Adrenal gland (tissue), 12 donors: Measurements from ENCODE around the gene TLE3. TPM values are rescaled to one million over a fixed set of nuclear protein-coding genes. Genes with fewer than 3 reads are reported as not detected.

Experiments used
- DNase-seq, 7 donors: peaks; one replicate each; pipeline ENCODE4 v3.0.0-alpha.2; 2019 to 2020
- H3K27ac ChIP-seq, 5 donors: fragments of 200-600 bp; sonication (generic) in 4 of 5; 1 replicate in 3 of 5; 2 replicates in 2 of 5; pipeline versions ENCODE4 v1.5.1 to v1.8.0; 2016 to 2020; ENCODE audit warnings: mild to moderate bottlenecking in 1 of 5
- H3K27me3 ChIP-seq: fragments of 200-600 bp; 2 replicates; pipeline ENCODE4 v1.8.0; 2021
- H3K36me3 ChIP-seq, 2 donors: fragments of 200-600 bp; replicated peaks in 1 of 2; 1 replicate in 1 of 2; 2 replicates in 1 of 2; pipeline versions ENCODE4 v1.5.1 to v1.8.0; 2018 to 2022
- H3K4me1 ChIP-seq, 2 donors: fragments of 200-600 bp; replicated peaks in 1 of 2; 1 replicate in 1 of 2; 2 replicates in 1 of 2; pipeline versions ENCODE4 v1.5.1 to v1.8.0; 2018 to 2021
- H3K4me3 ChIP-seq, 4 donors: fragments of 200-600 bp; sonication (generic) in 3 of 4; one replicate each; pipeline ENCODE4 v1.5.1; 2016 to 2018
- H3K9me3 ChIP-seq, 3 donors: fragments of 200-600 bp; sonication (generic) in 1 of 3; replicated peaks in 1 of 3; 1 replicate in 2 of 3; 2 replicates in 1 of 3; pipeline versions ENCODE4 v1.5.1 to v1.8.0; 2016 to 2021
- POLR2A ChIP-seq, 2 donors: fragments of 450-650 bp; IDR thresholded peaks; one replicate each; pipeline ENCODE4 v1.6.1; 2017; ENCODE audit warnings: antibody characterized with exemption in 2 of 2, mild to moderate bottlenecking in 2 of 2, moderate library complexity in 1 of 2
- WGBS, 4 donors: extraction: QIAGEN DNeasy Blood & Tissue Kit in 2 of 4; methylation state at CpG; one replicate each; pipeline versions ENCODE4 v1.1.5 to v1.1.7; 2013 to 2017; 5-methylcytosine and 5-hydroxymethylcytosine counted together
- intact Hi-C, 2 donors: fragments of 100-400 bp; cut with DNase I; formaldehyde crosslinking; loops; one replicate each; pipeline versions ENCODE4 v1.14.1 to v1.15.0; 2022 to 2023
- polyA plus RNA-seq, 3 donors: library from polyadenylated mRNA; stranded (reverse); fragments of 200-250 nt in 2 of 3; fragments of 350-450 nt in 1 of 3; fragmentation: Illumina TruSeq in 1 of 3; extraction: RNeasy Lipid Tissue Mini Kit (QIAGEN cat#74804) in 1 of 3; gene quantifications; one replicate each; pipeline ENCODE4 v1.2.3, GENCODE V29; 2013 to 2014
- total RNA-seq, 9 donors: library from RNA; depleted of rRNA in 4 of 9; stranded (reverse); fragments of >200 nt in 4 of 9; fragments of 120-200 nt in 1 of 9; fragmentation: NEBNext Ultra II Directional in 1 of 9; extraction: Animal tissue kit (Norgen Biotek cat#: 25700) in 1 of 9; gene quantifications; one replicate each; pipeline versions ENCODE4 v1.1.0 to v1.2.4, GENCODE V29; 2013 to 2023
- TF ChIP-seq, protein P1 (sequence below), 6 experiments: fragments of 450-650 bp in 4 of 6; fragments of 200-600 bp in 2 of 6; sonication (generic) in 1 of 6; IDR thresholded peaks; 1 replicate in 5 of 6; 2 replicates in 1 of 6; pipeline versions ENCODE4 v1.5.1 to v1.8.0; 2016 to 2021; ENCODE audit warnings: antibody characterized with exemption in 6 of 6, mild to moderate bottlenecking in 2 of 6, moderate library complexity in 1 of 6
- donor health status: healthy with polysubstance abuse.
- donor health status: Bipolar disorder and iron deficiency.
- donor health status: DM: yes; HTN: yes; CAD: no.
- donor health status: DM: no; HTN: no; CAD: no.
- donor health status: DM: no; HTN: no; CAD: no.
- donor health status: DM: yes; HTN: yes; CAD: no.

The TLE3 gene
- total and polyA plus RNA-seq, 12 donors = 1.6 to 73.3 (median 28.1) TPM

DNA sequence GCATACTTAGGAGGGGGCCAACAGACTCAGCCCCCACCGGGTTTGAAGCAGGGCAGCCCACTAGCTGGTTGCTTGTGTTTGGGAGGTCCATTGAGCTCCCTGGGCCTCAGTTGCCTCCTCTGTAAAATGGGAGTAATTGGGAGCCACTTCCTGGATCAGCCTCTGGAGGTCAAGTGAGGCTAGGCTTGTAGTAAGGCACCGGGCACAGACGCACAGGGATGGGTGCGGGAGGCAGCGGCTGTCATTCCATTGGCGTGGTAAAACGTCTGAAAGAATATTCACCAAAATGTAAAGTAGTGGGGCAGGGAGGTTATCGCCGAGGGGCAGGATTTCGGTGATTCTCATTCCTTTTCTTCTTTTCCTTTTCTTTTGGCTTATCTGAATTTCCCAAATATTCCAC lies 64.6 kb downstream of the TLE3 start:
- no peak for TF ChIP-seq POLR2A (IDR thresholded peaks at IDR 0.05)
- TF ChIP-seq, protein P1, sequence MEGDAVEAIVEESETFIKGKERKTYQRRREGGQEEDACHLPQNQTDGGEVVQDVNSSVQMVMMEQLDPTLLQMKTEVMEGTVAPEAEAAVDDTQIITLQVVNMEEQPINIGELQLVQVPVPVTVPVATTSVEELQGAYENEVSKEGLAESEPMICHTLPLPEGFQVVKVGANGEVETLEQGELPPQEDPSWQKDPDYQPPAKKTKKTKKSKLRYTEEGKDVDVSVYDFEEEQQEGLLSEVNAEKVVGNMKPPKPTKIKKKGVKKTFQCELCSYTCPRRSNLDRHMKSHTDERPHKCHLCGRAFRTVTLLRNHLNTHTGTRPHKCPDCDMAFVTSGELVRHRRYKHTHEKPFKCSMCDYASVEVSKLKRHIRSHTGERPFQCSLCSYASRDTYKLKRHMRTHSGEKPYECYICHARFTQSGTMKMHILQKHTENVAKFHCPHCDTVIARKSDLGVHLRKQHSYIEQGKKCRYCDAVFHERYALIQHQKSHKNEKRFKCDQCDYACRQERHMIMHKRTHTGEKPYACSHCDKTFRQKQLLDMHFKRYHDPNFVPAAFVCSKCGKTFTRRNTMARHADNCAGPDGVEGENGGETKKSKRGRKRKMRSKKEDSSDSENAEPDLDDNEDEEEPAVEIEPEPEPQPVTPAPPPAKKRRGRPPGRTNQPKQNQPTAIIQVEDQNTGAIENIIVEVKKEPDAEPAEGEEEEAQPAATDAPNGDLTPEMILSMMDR (IDR thresholded peaks at IDR 0.05) = no peak
- intact Hi-C loops = no loop called here
- no peak overlapping the region for H3K4me3 ChIP-seq
- H3K36me3 ChIP-seq = no peaks in the 10 kb centered on the region
- no peaks in the 10 kb centered on the region for H3K9me3 ChIP-seq
- no peak for DNase-seq
- WGBS, 4 donors = 37 to 66% (median 48%) methylated on average over 10 of the region's 10 CpGs
- H3K27me3 ChIP-seq = peaks cover 29% of the 10 kb centered on the region
- H3K27ac ChIP-seq = no peak overlapping the region
- peaks cover 5 to 6% of the 10 kb centered on the region in 2 donors for H3K4me1 ChIP-seq

DNA sequence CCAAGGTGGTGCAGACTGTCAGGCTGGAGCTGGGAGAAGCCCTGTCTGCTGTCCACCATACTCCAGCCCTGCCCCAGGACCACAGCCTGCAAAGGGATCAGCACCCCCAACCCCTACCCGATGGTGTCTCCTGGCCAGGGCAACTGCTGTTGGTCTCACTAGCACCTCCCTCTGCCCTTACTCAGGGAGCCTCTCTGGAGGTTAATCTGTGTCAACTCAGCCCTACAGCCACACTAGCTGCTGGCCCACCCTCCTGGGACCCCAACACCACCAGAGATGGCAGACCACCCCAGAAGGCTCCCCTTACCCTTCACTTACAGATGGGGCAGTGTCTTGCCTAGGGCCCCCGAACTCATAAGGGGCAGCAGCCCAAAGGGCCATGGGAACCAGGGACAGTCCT lies 65.2 kb downstream of the TLE3 start:
- H3K4me3 ChIP-seq = no peak overlapping the region
- peaks cover 5 to 6% of the 10 kb centered on the region in 2 donors for H3K4me1 ChIP-seq
- intact Hi-C loops = no loop called here
- 53 to 84% (median 63%) methylated on average over 2 of the region's 2 CpGs; no CpG with 5 or more reads in 1 of the 4 donors for WGBS, 4 donors
- no peaks in the 10 kb centered on the region for H3K9me3 ChIP-seq
- peaks cover 29% of the 10 kb centered on the region for H3K27me3 ChIP-seq
- TF ChIP-seq POLR2A (IDR thresholded peaks at IDR 0.05) = no peak
- TF ChIP-seq, protein P1 (IDR thresholded peaks at IDR 0.05) = no peak
- DNase-seq = no peak
- no peak overlapping the region for H3K27ac ChIP-seq
- no peaks in the 10 kb centered on the region for H3K36me3 ChIP-seq

DNA sequence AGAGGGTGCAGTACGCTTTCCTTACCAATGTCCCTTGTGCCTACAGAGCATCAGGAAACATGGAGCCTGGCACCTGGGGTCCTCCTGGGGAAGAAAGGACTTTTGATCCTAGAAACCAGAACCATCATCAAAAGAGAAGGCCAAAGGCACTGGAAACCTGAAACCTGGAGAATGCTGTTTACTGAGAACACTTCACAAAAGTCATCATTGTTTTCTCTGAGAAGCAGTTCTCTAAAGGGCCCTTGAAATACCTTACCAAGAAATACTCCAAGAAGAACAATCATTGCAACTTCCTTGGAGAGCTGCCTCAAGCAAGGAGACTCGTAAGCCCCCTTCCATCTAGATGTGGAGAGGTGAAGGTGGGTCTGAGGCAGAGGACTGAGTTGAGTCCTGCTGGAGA lies 66.0 kb downstream of the TLE3 start:
- TF ChIP-seq POLR2A (IDR thresholded peaks at IDR 0.05) = no peak
- intact Hi-C loops = no loop called here
- H3K36me3 ChIP-seq = no peaks in the 10 kb centered on the region
- H3K4me1 ChIP-seq = peaks cover 5 to 6% of the 10 kb centered on the region in 2 donors
- peaks cover 29% of the 10 kb centered on the region for H3K27me3 ChIP-seq
- H3K9me3 ChIP-seq = no peaks in the 10 kb centered on the region
- no peak overlapping the region for H3K27ac ChIP-seq
- WGBS, 4 donors = 77 to 97% (median 87%) methylated on average over 2 of the region's 2 CpGs
- DNase-seq = no peak
- H3K4me3 ChIP-seq = no peak overlapping the region

DNA sequence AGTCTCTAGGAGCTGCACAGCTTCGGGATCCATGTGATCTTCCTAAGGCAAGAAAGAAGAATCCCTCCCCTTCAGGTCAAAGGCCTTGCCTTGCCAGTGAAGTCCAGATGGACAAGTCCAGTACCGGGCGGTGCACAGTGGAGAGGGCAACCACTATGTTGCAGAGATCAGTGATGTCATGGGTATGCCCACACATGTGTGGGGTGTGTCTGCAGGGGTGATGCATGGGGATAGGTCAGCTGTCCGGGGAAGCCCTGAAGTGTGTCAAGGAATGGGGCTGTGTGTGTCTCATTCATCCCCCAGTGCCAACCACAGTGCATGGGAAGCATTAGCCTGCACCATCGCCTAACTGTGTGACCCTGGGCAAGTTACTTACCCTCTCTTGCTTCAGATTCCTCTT lies 66.5 kb downstream of the TLE3 start:
- Histone ChIP-seq H3K9me3 (no peaks in the 10 kb centered on the region), H3K4me1 (peaks cover 5 to 6% of the 10 kb centered on the region in 2 donors), H3K36me3 (no peaks in the 10 kb centered on the region), H3K27ac (no peak overlapping the region), H3K27me3 (peaks cover 29% of the 10 kb centered on the region), H3K4me3 (no peak overlapping the region)
- intact Hi-C loops = no loop called here
- no peak for TF ChIP-seq POLR2A (IDR thresholded peaks at IDR 0.05)
- TF ChIP-seq, protein P1 (IDR thresholded peaks at IDR 0.05) = no peak
- DNase-seq = no peak
- WGBS, 4 donors = 85 to 88% (median 87%) methylated on average over 4 to 5 of the region's 5 CpGs

DNA sequence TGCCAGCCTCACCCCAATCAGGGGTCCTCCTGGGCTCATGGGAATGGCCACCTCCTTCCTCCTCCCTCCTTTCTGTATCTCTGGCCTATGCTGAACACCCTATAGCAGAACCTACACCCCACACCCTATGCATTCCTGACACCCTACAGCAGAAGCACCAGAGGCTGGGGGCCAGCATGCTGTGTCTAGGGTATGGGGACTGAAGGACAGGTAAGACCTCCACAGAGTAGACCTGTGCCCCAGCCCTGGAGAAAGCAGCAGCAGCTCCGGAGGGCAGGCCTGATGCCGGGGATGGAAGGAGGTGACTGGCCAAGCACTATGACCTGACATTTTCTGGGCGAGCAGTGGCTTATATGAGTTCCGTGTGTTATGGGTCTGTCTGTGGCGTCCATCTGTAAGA lies 66.9 kb downstream of the TLE3 start:
- no peak for DNase-seq
- Histone ChIP-seq H3K4me3 (no peak overlapping the region), H3K4me1 (peaks cover 5 to 6% of the 10 kb centered on the region in 2 donors), H3K36me3 (no peaks in the 10 kb centered on the region), H3K27ac (no peak overlapping the region), H3K9me3 (no peaks in the 10 kb centered on the region), H3K27me3 (peaks cover 29% of the 10 kb centered on the region)
- intact Hi-C loops = no loop called here
- TF ChIP-seq, protein P1 (IDR thresholded peaks at IDR 0.05) = no peak
- TF ChIP-seq POLR2A (IDR thresholded peaks at IDR 0.05) = no peak
- WGBS, 4 donors = 83 to 100% (median 91%) methylated on average over 4 to 5 of the region's 5 CpGs
